Body of pancreas (tissue), 4 donors: ENCODE data around the gene ATP13A3.

Experiments
- CTCF ChIP-seq, 7 experiments: fragments of 450-650 bp in 4 of 7; fragments of 200-600 bp in 3 of 7; sonication (generic) in 3 of 7; IDR thresholded peaks; one replicate each; pipeline ENCODE4 v1.5.1; 2016 to 2019; ENCODE audit warnings: antibody characterized with exemption in 7 of 7
- POLR2A ChIP-seq, 3 donors: fragments of 450-650 bp; IDR thresholded peaks; one replicate each; pipeline ENCODE4 v1.6.1; 2016; ENCODE audit warnings: antibody characterized with exemption in 3 of 3, mild to moderate bottlenecking in 2 of 3

GRCh38 chr3:194392576-194392975 is 94.2 kb downstream of the ATP13A3 start:
- no peak for TF ChIP-seq CTCF (IDR thresholded peaks at IDR 0.05)
- no peak for TF ChIP-seq POLR2A (IDR thresholded peaks at IDR 0.05)
